Natural killer cell (primary cell): ENCODE measurements around the gene FAM131B. TPM values are rescaled to one million over a fixed set of nuclear protein-coding genes. Genes with fewer than 3 reads are reported as not detected.

ENCODE experiments used
- ATAC-seq, 3 donors: fragments of 150-1000 bp in 2 of 3; fragments of 200-7000 bp in 1 of 3; cut with Tn5 transposase; 1 replicate in 1 of 3; 2 replicates in 2 of 3; pipeline ENCODE4 v1.10.0; 2021; ENCODE audit warnings: mild to moderate bottlenecking in 2 of 3, moderate library complexity in 2 of 3
- DNase-seq, 2 donors: peaks; one replicate each; pipeline versions ENCODE4 v3.0.0 to v3.0.0-alpha.2; 2013 to 2021; ENCODE audit warnings: mixed read lengths in 1 of 2
- H3K27ac ChIP-seq: one replicate; pipeline ENCODE4 v1.5.1; 2013; ENCODE audit warnings: mild to moderate bottlenecking, low read length
- H3K27me3 ChIP-seq: one replicate; pipeline ENCODE4 v1.6.1; 2013; ENCODE audit warnings: low read length; ENCODE audit not compliant: control insufficient read depth, insufficient read depth
- H3K36me3 ChIP-seq: one replicate; pipeline ENCODE4 v1.6.1; 2013; ENCODE audit warnings: low read length; ENCODE audit not compliant: control insufficient read depth, insufficient read depth
- H3K4me1 ChIP-seq: one replicate; pipeline ENCODE4 v1.6.1; 2013; ENCODE audit warnings: low read length; ENCODE audit not compliant: control insufficient read depth, insufficient read depth
- H3K4me3 ChIP-seq: one replicate; pipeline ENCODE4 v1.5.1; 2013; ENCODE audit warnings: low read length
- H3K9me3 ChIP-seq: one replicate; pipeline ENCODE4 v1.6.1; 2013; ENCODE audit warnings: low read length; ENCODE audit not compliant: control insufficient read depth, insufficient read depth
- H3K27ac Mint-ChIP-seq, 2 donors: one replicate each; pipeline ENCODE4 v1.8.0; 2022; ENCODE audit warnings: mild to moderate bottlenecking in 2 of 2, mixed read lengths in 2 of 2, moderate library complexity in 1 of 2
- H3K27me3 Mint-ChIP-seq, 2 donors: one replicate each; pipeline ENCODE4 v1.8.0; 2022; ENCODE audit warnings: low read depth in 2 of 2, mixed read lengths in 2 of 2
- H3K36me3 Mint-ChIP-seq: one replicate; pipeline ENCODE4 v1.8.0; 2022; ENCODE audit warnings: mixed read lengths
- H3K4me1 Mint-ChIP-seq, 2 donors: one replicate each; pipeline ENCODE4 v1.8.0; 2022; ENCODE audit warnings: mixed read lengths in 2 of 2
- H3K4me3 Mint-ChIP-seq: one replicate; pipeline ENCODE4 v1.8.0; 2022; ENCODE audit warnings: mild to moderate bottlenecking, moderate library complexity, mixed read lengths
- H3K9me3 Mint-ChIP-seq, 2 donors: one replicate each; pipeline ENCODE4 v1.8.0; 2022; ENCODE audit warnings: mixed read lengths in 2 of 2
- CTCF ChIP-seq: fragments of 200-600 bp; IDR thresholded peaks from one replicate; pipeline ENCODE4 v1.8.0; 2022; ENCODE audit warnings: antibody characterized with exemption
- WGBS: methylation state at CpG from one replicate; pipeline ENCODE4 v1.1.7; 2013; ENCODE audit warnings: missing lambda C conversion rate; ENCODE audit not compliant: insufficient coverage; 5-methylcytosine and 5-hydroxymethylcytosine counted together
- intact Hi-C: fragments of 100-400 bp; cut with micrococcal nuclease; formaldehyde crosslinking; loops from one replicate; pipeline ENCODE4 v1.14.2; 2022
- total RNA-seq, 4 donors: library from RNA; stranded (reverse); fragments of 120-200 nt in 1 of 4; gene quantifications; one replicate each; pipeline versions ENCODE4 v1.2.3 to v1.2.4, GENCODE V29; 2013 to 2022

The FAM131B gene
- 1 to 10 TPM; 2.3 to 2.8 (median 2.5) TPM for total RNA-seq
- total RNA-seq (2013), result 1.9 TPM

DNA sequence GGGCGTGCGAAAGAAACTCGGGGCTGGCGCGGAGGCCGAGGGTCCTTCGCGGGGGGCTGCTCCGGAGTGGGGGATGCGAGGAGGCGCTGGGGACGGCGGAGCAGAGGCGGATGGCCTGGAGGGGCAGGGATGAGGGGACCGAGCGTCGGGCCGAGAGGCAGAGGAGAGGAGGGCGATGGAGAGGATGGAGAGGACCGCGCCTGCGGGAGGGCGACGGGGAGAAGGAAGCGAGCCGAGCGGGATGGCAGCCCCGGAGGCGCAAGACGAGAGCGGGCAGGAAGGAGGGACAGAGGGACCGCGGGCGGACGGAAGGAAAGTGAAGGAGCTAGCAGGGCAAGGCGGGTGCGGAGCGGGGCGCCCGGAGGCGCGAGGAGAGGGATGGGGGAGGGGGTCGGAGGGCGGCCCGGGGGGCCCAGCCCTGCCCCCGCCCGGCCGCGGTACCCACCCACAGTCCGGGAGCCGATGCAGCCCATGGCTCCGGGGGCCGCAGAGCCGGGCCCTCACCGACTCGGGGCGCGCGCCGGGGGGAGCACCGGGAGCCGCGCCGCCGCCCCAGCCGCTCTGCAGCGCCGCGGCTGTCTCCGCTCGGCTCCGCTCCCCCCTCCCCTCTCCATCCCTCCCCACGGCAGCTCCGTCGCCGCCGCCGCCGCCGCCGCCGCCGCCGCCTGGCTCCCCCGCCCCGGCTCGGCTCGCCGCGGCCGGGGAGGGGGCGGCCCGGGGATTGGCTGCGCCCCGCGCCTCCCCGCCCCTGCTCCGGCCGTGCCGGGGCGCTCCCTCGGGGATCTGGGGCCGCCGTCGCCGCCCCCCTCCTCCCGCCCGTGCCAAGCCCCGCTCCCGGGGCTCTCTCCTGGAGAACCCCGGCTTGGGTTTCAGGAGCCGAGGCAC, at the start of gene FAM131B:
Gene FAM131B (minus strand): TSS at position 583 of the 885 bp plus-strand sequence. CDS start 110 bp downstream, at position 473.
- no peaks in the 10 kb centered on the region for H3K36me3 Mint-ChIP-seq
- H3K27me3 ChIP-seq, result peaks cover 17% of the 10 kb centered on the region
- peak within 1 kb of the TSS; percentile 93 for H3K4me3 Mint-ChIP-seq
- DNase-seq (peak in 1 of 2 donors; percentile 69), ATAC-seq (peak; percentile 70 to 81 (median 81))
- intact Hi-C loops, result no loop called here
- no peaks in the 10 kb centered on the region for H3K36me3 ChIP-seq
- H3K27me3 Mint-ChIP-seq, result peaks cover 23 to 36% of the 10 kb centered on the region in 2 donors
- under 1% methylated on average over 112 of the region's 112 CpGs for WGBS
- peaks cover 6 to 30% of the 10 kb centered on the region in 2 donors for H3K4me1 Mint-ChIP-seq
- H3K9me3 Mint-ChIP-seq, result no peaks in the 10 kb centered on the region
- peaks cover 12% of the 10 kb centered on the region for H3K4me1 ChIP-seq
- H3K9me3 ChIP-seq, result no peaks in the 10 kb centered on the region
- H3K27ac Mint-ChIP-seq, result peak within 1 kb of the TSS in 1 of 2 donors; percentile 76
- H3K4me3 ChIP-seq, result peak within 1 kb of the TSS; percentile 58
- no peak for TF ChIP-seq CTCF
- no peak within 1 kb of the TSS for H3K27ac ChIP-seq

GRCh38 chr7:143411976-143412708, 49.6 kb upstream of the FAM131B start:
- no peaks in the 10 kb centered on the region for H3K36me3 Mint-ChIP-seq
- H3K9me3 Mint-ChIP-seq, result no peaks in the 10 kb centered on the region
- Histone ChIP-seq H3K36me3 (no peaks in the 10 kb centered on the region), H3K4me3 (no peak overlapping the region), H3K27me3 (peaks cover 27% of the 10 kb centered on the region), H3K9me3 (no peaks in the 10 kb centered on the region), H3K27ac (no peak overlapping the region), H3K4me1 (peaks cover 27% of the 10 kb centered on the region)
- peaks cover 58 to 67% of the 10 kb centered on the region in 2 donors for H3K27me3 Mint-ChIP-seq
- no peak overlapping the region for H3K27ac Mint-ChIP-seq
- H3K4me3 Mint-ChIP-seq, result no peak overlapping the region
- intact Hi-C loops, result no loop called here
- ATAC-seq (no peak), DNase-seq (no peak)
- peaks cover 30 to 31% of the 10 kb centered on the region in 2 donors for H3K4me1 Mint-ChIP-seq
- WGBS, result 68% methylated on average over 5 of the region's 5 CpGs
- no peak for TF ChIP-seq CTCF

GRCh38 chr7:143410521-143411004, 48.0 kb upstream of the FAM131B start:
- H3K4me3 Mint-ChIP-seq, result peak overlapping the region; percentile 57
- Histone ChIP-seq H3K4me3 (no peak overlapping the region), H3K27ac (no peak overlapping the region), H3K27me3 (peaks cover 31% of the 10 kb centered on the region), H3K9me3 (no peaks in the 10 kb centered on the region), H3K4me1 (peaks cover 30% of the 10 kb centered on the region), H3K36me3 (no peaks in the 10 kb centered on the region)
- DNase-seq (no peak), ATAC-seq (no peak)
- no peak overlapping the region for H3K27ac Mint-ChIP-seq
- TF ChIP-seq CTCF, result no peak
- H3K9me3 Mint-ChIP-seq, result no peaks in the 10 kb centered on the region
- H3K27me3 Mint-ChIP-seq, result peaks cover 68 to 83% of the 10 kb centered on the region in 2 donors
- WGBS, result 60% methylated on average over 6 of the region's 6 CpGs
- peaks cover 33 to 34% of the 10 kb centered on the region in 2 donors for H3K4me1 Mint-ChIP-seq
- H3K36me3 Mint-ChIP-seq, result no peaks in the 10 kb centered on the region
- intact Hi-C loops, result no loop called here
